Hepatocyte (in vitro differentiated cells): ENCODE measurements around the gene SLC5A5. TPM values are rescaled to one million over a fixed set of nuclear protein-coding genes. Genes with fewer than 3 reads are reported as not detected.

ENCODE experiments used
- DNase-seq: peaks from one replicate; pipeline ENCODE4 v3.0.0-alpha.2; 2016; ENCODE audit warnings: low spot score
- H2AFZ ChIP-seq: fragments of 200-600 bp; sonication (generic); 2 replicates; pipeline ENCODE4 v1.6.0; 2016; ENCODE audit warnings: antibody characterized with exemption, mild to moderate bottlenecking
- H3K27ac ChIP-seq: fragments of 200-600 bp; sonication (generic); 2 replicates; pipeline ENCODE4 v1.5.1; 2016; ENCODE audit warnings: mild to moderate bottlenecking
- H3K27me3 ChIP-seq: fragments of 200-600 bp; sonication (generic); 2 replicates; pipeline ENCODE4 v1.6.1; 2016
- H3K36me3 ChIP-seq: fragments of 200-600 bp; sonication (generic); replicated peaks from 2 replicates; pipeline ENCODE4 v1.5.1; 2016; ENCODE audit warnings: low read depth; ENCODE audit not compliant: insufficient read depth
- H3K4me1 ChIP-seq: fragments of 200-600 bp; sonication (generic); 2 replicates; pipeline ENCODE4 v1.5.1; 2016; ENCODE audit warnings: mild to moderate bottlenecking, moderate library complexity; ENCODE audit not compliant: insufficient read depth
- H3K4me2 ChIP-seq: fragments of 200-600 bp; sonication (generic); 2 replicates; pipeline ENCODE4 v1.6.0; 2016
- H3K4me3 ChIP-seq: fragments of 200-600 bp; sonication (generic); 2 replicates; pipeline ENCODE4 v1.5.1; 2016; ENCODE audit warnings: mild to moderate bottlenecking
- H3K79me2 ChIP-seq: fragments of 200-600 bp; sonication (generic); 2 replicates; pipeline ENCODE4 v1.6.0; 2017; ENCODE audit warnings: mild to moderate bottlenecking
- H3K9me2 ChIP-seq: fragments of 200-600 bp; sonication (generic); replicated peaks from 2 replicates; pipeline ENCODE4 v1.6.0; 2017; ENCODE audit warnings: mild to moderate bottlenecking; ENCODE audit not compliant: insufficient read depth
- H3K9me3 ChIP-seq: fragments of 200-600 bp; sonication (generic); 2 replicates; pipeline ENCODE4 v1.5.1; 2016; ENCODE audit warnings: low read depth, mild to moderate bottlenecking
- H4K20me1 ChIP-seq: fragments of 200-600 bp; sonication (generic); 2 replicates; pipeline ENCODE4 v1.6.0; 2016; ENCODE audit warnings: mild to moderate bottlenecking; ENCODE audit not compliant: insufficient read depth, poor library complexity, severe bottlenecking
- EZH2 ChIP-seq: fragments of 200-600 bp; sonication (generic); IDR thresholded peaks from 2 replicates; pipeline ENCODE4 v1.6.1; 2016; ENCODE audit warnings: antibody characterized with exemption, mild to moderate bottlenecking, borderline replicate concordance
- EZH2phosphoT487 ChIP-seq: fragments of 200-600 bp; sonication (generic); IDR thresholded peaks from one replicate; pipeline ENCODE4 v1.6.1; 2018; ENCODE audit warnings: antibody characterized with exemption, mild to moderate bottlenecking, low read depth, moderate library complexity; ENCODE audit not compliant: unreplicated experiment, severe bottlenecking
- WGBS: methylation state at CpG from one replicate; pipeline ENCODE4 v1.1.6; 2016; ENCODE audit warnings: low lambda C conversion rate; ENCODE audit errors: missing lambda C conversion rate; 5-methylcytosine and 5-hydroxymethylcytosine counted together
- polyA plus RNA-seq: library from polyadenylated mRNA; unstranded; fragments of >200 nt; fragmentation: Nextera tagmentation; extraction: Ambion mirVana; gene quantifications from 2 replicates; pipeline ENCODE4 v1.2.1, GENCODE V29; 2016
- total RNA-seq: library from RNA; depleted of rRNA; stranded (reverse); fragments of >200 nt; gene quantifications from 2 replicates; pipeline ENCODE4 v1.2.3, GENCODE V29; 2014
- TF ChIP-seq, protein P1 (sequence below): fragments of 200-600 bp; sonication (generic); IDR thresholded peaks from 2 replicates; pipeline ENCODE4 v1.5.1; 2016; ENCODE audit warnings: antibody characterized with exemption, mild to moderate bottlenecking; ENCODE audit not compliant: poor library complexity

The SLC5A5 gene
- total and polyA plus RNA-seq, 2 experiments from 2014 or later, result 0.03 TPM; not detected in 1

DNA sequence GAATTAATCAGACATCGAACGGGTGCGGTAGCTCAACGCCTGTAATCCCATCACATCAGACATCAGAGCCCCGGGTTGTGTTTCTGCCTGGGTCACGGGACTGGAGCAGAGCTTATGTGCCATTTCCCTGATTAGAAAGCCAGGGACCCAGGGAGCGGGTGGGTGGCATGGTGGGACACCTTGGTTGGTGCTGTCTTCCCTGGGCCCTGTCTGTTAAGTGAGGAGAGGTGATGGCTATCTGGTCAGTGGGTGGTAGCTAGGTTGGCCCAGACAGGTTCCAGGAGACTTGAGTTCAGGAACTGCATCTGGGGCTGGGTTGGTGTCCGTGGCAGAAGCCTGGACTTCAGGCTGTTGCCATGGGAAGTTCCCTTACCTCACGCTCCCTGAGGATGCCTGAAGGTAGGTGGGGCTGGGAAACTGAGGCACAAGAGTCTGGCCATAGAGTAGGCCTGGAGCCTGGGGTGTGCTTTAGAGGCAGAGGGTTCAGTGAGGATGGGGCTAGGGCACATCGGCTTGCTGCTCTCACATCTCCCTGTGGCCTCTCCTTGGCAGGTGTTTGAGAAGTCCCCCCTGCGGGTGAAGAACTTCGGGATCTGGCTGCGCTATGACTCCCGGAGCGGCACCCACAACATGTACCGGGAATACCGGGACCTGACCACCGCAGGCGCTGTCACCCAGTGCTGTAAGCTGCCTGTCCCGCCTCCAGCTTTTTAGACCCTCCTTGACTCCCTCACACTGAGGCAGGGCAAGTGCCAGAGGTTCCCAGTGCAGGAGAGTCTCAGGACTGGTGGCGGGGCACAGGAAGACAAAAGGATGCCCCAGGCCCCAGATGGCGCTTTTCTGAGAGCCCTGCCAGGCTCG lies 10.0 kb upstream of the SLC5A5 start:
- TF ChIP-seq, protein P1, sequence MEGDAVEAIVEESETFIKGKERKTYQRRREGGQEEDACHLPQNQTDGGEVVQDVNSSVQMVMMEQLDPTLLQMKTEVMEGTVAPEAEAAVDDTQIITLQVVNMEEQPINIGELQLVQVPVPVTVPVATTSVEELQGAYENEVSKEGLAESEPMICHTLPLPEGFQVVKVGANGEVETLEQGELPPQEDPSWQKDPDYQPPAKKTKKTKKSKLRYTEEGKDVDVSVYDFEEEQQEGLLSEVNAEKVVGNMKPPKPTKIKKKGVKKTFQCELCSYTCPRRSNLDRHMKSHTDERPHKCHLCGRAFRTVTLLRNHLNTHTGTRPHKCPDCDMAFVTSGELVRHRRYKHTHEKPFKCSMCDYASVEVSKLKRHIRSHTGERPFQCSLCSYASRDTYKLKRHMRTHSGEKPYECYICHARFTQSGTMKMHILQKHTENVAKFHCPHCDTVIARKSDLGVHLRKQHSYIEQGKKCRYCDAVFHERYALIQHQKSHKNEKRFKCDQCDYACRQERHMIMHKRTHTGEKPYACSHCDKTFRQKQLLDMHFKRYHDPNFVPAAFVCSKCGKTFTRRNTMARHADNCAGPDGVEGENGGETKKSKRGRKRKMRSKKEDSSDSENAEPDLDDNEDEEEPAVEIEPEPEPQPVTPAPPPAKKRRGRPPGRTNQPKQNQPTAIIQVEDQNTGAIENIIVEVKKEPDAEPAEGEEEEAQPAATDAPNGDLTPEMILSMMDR, result no peak
- TF ChIP-seq EZH2, result no peak
- TF ChIP-seq EZH2phosphoT487, result no peak
- Histone ChIP-seq H3K4me3 (no peak overlapping the region), H3K79me2 (peaks cover 28% of the 10 kb centered on the region), H3K36me3 (no peaks in the 10 kb centered on the region), H3K9me3 (no peaks in the 10 kb centered on the region), H4K20me1 (peaks cover 42% of the 10 kb centered on the region), H3K9me2 (no peaks in the 10 kb centered on the region), H2AFZ (no peak overlapping the region), H3K4me1 (peaks cover 10% of the 10 kb centered on the region), H3K27ac (no peak overlapping the region), H3K4me2 (peak overlapping the region; percentile 99), H3K27me3 (no peaks in the 10 kb centered on the region)
- 91% methylated on average over 23 of the region's 23 CpGs for WGBS
- no peak for DNase-seq

DNA sequence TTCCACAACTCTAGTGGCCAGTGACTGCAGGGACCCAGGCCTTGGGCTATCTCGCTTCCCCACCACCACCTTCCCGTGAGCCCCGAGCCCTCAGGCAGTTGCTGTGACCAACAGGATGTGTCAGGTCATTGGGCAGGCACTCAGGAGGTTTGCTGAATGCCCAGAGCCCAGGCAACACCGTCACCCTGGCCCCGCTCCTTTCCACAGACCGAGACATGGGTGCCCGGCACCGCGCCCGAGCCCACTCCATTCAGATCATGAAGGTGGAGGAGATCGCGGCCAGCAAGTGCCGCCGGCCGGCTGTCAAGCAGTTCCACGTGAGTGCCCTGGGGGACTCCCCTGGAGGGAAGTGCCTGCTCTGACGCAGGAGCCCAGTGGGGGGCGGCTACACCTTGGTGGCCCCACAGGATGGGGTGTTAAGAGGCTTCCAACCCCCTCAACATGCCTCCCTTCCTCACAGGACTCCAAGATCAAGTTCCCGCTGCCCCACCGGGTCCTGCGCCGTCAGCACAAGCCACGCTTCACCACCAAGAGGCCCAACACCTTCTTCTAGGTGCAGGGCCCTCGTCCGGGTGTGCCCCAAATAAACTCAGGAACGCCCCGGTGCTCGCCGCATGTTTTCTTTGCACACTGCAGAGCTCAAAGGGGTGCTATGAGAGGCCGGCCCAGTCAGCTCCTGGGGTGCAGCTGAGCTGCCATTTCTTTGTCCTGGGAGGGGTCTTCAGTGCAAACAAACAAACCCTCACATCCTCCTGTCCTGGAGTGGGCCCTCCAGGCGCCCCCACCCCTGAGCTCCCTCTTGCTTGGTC lies 8.8 kb upstream of the SLC5A5 start:
- H3K36me3 ChIP-seq, result no peaks in the 10 kb centered on the region
- DNase-seq, result no peak
- 96% methylated on average over 31 of the region's 31 CpGs for WGBS
- no peak overlapping the region for H2AFZ ChIP-seq
- H3K27me3 ChIP-seq, result no peaks in the 10 kb centered on the region
- H3K27ac ChIP-seq, result no peak overlapping the region
- H3K9me2 ChIP-seq, result no peaks in the 10 kb centered on the region
- TF ChIP-seq EZH2 (no peak), EZH2phosphoT487 (no peak)
- TF ChIP-seq, protein P1, result no peak
- peaks cover 42% of the 10 kb centered on the region for H4K20me1 ChIP-seq
- H3K4me2 ChIP-seq, result no peak overlapping the region
- H3K79me2 ChIP-seq, result peaks cover 28% of the 10 kb centered on the region
- no peak overlapping the region for H3K4me3 ChIP-seq
- peaks cover 10% of the 10 kb centered on the region for H3K4me1 ChIP-seq
- no peaks in the 10 kb centered on the region for H3K9me3 ChIP-seq

DNA sequence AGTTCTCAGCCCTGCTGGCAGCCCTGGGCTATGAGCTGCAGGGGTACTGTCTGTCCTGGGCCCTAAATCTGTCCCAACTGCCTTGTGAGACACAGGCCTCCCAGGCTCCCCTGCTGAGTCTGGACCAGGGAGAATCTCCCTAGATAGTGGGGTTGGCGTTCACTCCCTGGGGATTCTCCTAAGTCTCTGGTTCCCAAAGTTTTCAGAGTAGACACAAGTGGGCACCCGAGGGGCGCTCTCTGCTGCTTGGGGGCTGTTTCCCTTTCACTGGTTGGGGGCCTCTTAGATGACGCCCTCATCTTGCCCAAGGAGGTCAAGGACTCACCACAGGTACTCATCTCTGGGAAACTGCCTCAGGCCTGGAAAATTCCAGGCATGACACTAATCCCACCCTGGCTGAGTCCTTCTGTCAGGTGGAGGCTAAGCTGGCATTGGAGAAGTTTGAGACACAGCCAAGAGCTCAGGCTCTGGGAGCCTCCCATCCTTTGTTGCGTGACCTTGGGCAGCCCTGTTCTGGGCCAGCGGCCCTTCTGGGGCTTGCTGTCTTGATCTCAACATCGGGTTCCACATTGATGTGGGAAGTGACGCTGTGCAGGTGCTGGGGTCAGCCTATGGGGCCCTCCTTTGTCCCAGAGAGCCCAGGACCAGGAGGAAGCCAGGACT lies 8.1 kb upstream of the SLC5A5 start:
- Histone ChIP-seq H3K9me3 (no peaks in the 10 kb centered on the region), H3K36me3 (no peaks in the 10 kb centered on the region), H3K4me2 (no peak overlapping the region), H3K4me3 (no peak overlapping the region), H3K79me2 (peaks cover 28% of the 10 kb centered on the region), H3K9me2 (no peaks in the 10 kb centered on the region), H3K4me1 (peaks cover 10% of the 10 kb centered on the region), H3K27me3 (peaks cover 4% of the 10 kb centered on the region), H3K27ac (no peak overlapping the region), H4K20me1 (peaks cover 42% of the 10 kb centered on the region), H2AFZ (no peak overlapping the region)
- TF ChIP-seq, protein P1, result no peak
- no peak for TF ChIP-seq EZH2phosphoT487
- no peak for DNase-seq
- 94% methylated on average over 8 of the region's 8 CpGs for WGBS
